GM18511 (cell line): ENCODE data around the gene RET.

Source experiments
- ATAC-seq: cut with Tn5 transposase; IDR thresholded peaks from one replicate; pipeline ENCODE4 v1.9.1; 2021; ENCODE audit warnings: mild to moderate bottlenecking, moderate library complexity; ENCODE audit not compliant: unreplicated experiment

Gene RET

GRCh38 chr10:43044448-43044921 is 32.4 kb upstream of the RET start:
- no peak for ATAC-seq

- ATAC-seq, result no peak
These were observed 31.8 kb upstream of the RET start for GRCh38 chr10:43044961-43045621.

GRCh38 chr10:43045631-43046287 is 31.1 kb upstream of the RET start:
- ATAC-seq, result no peak

- no peak for ATAC-seq
These were observed 30.4 kb upstream of the RET start for GRCh38 chr10:43046288-43046991.

GRCh38 chr10:43047288-43047970 is 29.4 kb upstream of the RET start:
- no peak for ATAC-seq

GRCh38 chr10:43048301-43049051 is 28.4 kb upstream of the RET start:
- no peak for ATAC-seq

- no peak for ATAC-seq
These were observed 27.8 kb upstream of the RET start for GRCh38 chr10:43049081-43049551.

GRCh38 chr10:43050011-43050410 is 26.9 kb upstream of the RET start:
- ATAC-seq, result no peak

- ATAC-seq, result no peak
These were observed 23.0 kb upstream of the RET start for GRCh38 chr10:43053825-43054224.

- no peak for ATAC-seq
These were observed 22.3 kb upstream of the RET start for GRCh38 chr10:43054593-43054992.

- ATAC-seq, result no peak
These were observed 21.7 kb upstream of the RET start for GRCh38 chr10:43055217-43055616.

GRCh38 chr10:43055991-43056567 is 20.8 kb upstream of the RET start:
- no peak for ATAC-seq

GRCh38 chr10:43056568-43057011 is 20.3 kb upstream of the RET start:
- no peak for ATAC-seq

- no peak for ATAC-seq
These were observed 19.6 kb upstream of the RET start for GRCh38 chr10:43057231-43057711.

GRCh38 chr10:43057831-43058340 is 19.0 kb upstream of the RET start:
- ATAC-seq, result no peak

- no peak for ATAC-seq
These were observed 18.0 kb upstream of the RET start for GRCh38 chr10:43058716-43059335.

- ATAC-seq, result no peak
These were observed 17.5 kb upstream of the RET start for GRCh38 chr10:43059336-43059720.

- ATAC-seq, result no peak
These were observed 17.0 kb upstream of the RET start for GRCh38 chr10:43059828-43060227.

- ATAC-seq, result no peak
These were observed 16.6 kb upstream of the RET start for GRCh38 chr10:43060291-43060690.
